Retinal pigment epithelial cell (primary cell): Measurements from ENCODE around the gene CFAP20.

Experiments used
- DNase-seq: peaks from one replicate; pipeline ENCODE4 v3.0.0-alpha.2; 2010; ENCODE audit warnings: low read depth
- H3K4me3 ChIP-seq: 2 replicates; pipeline ENCODE4 v1.5.1; 2011; ENCODE audit warnings: mild to moderate bottlenecking, low read length, control low read depth, moderate library complexity
- CTCF ChIP-seq: conservative IDR thresholded peaks from 2 replicates; pipeline ENCODE4 v1.5.1; 2011; ENCODE audit warnings: low read depth, low read length, control low read depth, inconsistent platforms

The CFAP20 gene

DNA sequence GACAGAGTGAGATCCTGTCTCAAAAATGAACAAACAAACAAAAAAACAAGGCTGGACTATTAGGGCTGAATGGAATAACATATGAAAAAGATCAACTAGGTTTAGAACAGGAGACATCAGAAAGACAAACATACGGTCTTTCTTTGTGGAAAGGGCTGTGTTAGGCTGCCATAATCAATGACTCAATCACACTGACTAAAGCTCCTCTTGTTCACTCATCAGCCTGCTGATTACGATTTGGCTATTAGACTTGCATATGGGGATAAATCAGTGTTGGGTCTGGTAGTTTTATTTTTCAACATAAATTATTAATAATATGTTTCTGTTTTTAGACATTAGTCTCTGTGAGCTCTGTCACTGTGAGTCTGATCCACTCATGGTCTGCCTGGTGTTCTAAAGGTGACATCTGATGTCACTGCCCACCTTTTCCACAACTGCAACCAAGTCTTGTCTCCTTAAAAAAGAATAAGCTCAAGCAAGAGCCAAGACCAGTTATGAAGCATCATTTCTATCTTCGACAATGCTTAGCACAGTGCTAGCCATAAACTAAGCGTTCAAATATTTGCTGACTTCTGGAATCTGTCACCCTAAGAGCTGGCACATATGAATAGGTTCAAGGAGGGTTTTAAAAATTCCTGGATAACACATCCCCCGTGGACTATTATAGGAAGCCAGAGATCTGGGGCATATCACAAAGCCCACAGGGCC lies 10.2 kb downstream of the CFAP20 start:
- DNase-seq: no peak
- TF ChIP-seq CTCF: no peak
- no peak overlapping the region for H3K4me3 ChIP-seq

DNA sequence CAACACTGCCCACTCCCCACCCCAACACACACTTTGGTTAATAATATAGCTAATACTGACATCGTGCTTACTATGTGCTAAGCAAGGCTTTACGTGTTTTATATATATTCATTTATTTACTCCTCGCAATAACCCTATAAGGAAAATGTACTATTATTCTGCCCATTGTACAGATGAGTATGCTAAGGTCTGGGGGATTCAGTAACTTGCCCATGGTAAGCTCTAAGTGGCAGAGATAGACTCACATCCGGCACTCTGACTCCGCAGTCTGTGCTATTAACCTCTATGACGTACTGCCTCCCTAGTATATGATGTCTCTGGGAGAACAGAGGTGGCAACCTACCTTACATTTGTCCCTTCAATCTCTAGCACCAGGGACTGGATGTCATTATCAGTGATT lies 12.7 kb downstream of the CFAP20 start:
- DNase-seq: no peak
- no peak overlapping the region for H3K4me3 ChIP-seq
- no peak for TF ChIP-seq CTCF

DNA sequence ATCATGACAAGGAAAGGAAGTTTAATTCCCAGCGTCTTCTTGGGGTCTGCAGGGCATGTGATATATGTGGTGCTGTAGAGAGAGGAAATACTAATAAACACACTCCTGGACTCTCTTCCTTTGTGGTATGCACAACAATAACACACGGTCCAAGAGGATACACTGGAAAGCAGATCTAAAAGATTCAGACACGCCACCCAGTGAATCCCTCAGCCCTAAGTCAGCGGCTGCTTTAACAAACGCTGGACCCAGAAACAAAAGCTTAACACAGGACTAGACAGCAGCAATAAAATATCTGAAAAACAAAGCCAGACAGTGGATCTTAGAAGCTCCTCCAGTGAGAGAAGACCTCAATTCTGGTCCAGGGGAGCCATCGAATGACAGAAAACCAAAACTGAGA lies 13.1 kb downstream of the CFAP20 start:
- H3K4me3 ChIP-seq: no peak overlapping the region
- no peak for TF ChIP-seq CTCF

GRCh38 chr16:58114827-58115825 lies 14.1 kb downstream of the CFAP20 start:
- no peak for DNase-seq
- no peak overlapping the region for H3K4me3 ChIP-seq
- TF ChIP-seq CTCF: no peak

More for the DNA sequence above, 13.1 kb downstream of the CFAP20 start:
- no peak for DNase-seq

DNA sequence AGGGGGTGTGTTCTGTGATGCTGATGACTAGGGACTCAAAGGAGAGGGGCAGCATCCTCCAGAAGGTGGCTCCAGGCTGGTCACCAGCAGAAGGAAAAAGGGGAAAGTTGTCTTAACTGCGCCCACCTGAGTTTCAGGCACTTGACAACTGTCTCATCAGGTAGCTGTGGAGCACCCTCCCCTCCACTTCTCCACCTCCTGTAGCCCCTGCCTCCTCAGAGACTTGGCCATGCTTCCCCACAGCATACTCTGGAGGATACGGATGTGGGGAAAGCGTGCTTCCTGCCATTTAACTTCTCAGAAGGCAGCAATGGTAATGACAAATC lies 17.9 kb downstream of the CFAP20 start:
- H3K4me3 ChIP-seq: no peak overlapping the region
- DNase-seq: no peak
- TF ChIP-seq CTCF: no peak

DNA sequence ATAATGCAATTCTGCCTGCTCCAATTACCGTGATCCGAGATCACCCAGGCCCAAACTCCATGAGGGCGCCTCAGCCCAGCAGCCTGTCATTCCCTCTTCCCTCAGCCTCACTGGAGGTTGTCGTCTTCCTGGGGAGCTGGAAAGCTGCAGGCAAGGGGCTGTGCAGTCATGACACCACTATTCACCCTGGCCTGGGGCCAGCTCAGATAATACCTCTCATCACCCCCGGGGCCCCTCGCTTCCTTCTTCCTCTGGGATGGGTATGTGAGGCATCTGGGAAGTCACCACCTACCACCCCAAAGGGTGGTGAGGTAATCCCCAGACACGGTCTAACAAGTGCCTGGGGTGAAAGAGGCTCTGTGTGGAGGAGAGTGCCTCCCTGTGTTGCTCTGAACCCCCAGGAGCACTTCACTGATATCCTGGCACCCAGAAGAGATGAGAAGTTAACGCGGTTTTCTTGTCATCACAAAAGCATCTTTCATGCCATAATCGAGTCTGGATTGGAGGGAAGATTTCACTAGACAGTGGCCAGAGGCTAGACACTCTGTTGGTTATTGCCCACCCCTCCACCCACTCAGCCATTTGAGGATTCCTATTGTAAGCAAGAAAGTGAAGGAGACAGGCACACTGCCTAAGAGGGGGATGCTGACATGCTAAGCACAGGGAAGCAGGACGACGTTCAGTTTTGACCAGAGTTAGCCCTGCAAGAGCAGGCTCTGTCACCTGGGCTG lies 18.4 kb downstream of the CFAP20 start:
- TF ChIP-seq CTCF: peak; percentile 5
- DNase-seq: no peak
- no peak overlapping the region for H3K4me3 ChIP-seq
